Measurements from ENCODE around the gene TAS2R10.

Gene TAS2R10

GRCh38 chr12:10779103-10779502 lies 47.1 kb downstream of the TAS2R10 start:
- no peak for DNase-seq (ENCODE audit: low read depth in 2 of 2)
